Thymus (tissue), 11 donors: ENCODE results near the gene DHCR7. TPM values are rescaled to one million over a fixed set of nuclear protein-coding genes. Genes with fewer than 3 reads are reported as not detected.

ENCODE experiments used
- DNase-seq, 9 donors: peaks; one replicate each; pipeline ENCODE4 v3.0.0-alpha.2; 2013; ENCODE audit warnings: low spot score in 9 of 9, low read depth in 6 of 9, missing footprints in 1 of 9
- H3K27ac ChIP-seq, 2 donors: one replicate each; pipeline ENCODE4 v1.5.1; 2013; ENCODE audit warnings: control low read depth in 1 of 2, low read depth in 1 of 2, low read length in 1 of 2, mild to moderate bottlenecking in 1 of 2, moderate library complexity in 1 of 2
- H3K27me3 ChIP-seq, 2 donors: one replicate each; pipeline ENCODE4 v1.5.1; 2013; ENCODE audit warnings: low read length in 1 of 2; ENCODE audit not compliant: control insufficient read depth in 2 of 2, insufficient read depth in 1 of 2
- H3K36me3 ChIP-seq, 2 donors: one replicate each; pipeline ENCODE4 v1.5.1; 2013; ENCODE audit warnings: low read length in 1 of 2, mild to moderate bottlenecking in 1 of 2, moderate library complexity in 1 of 2; ENCODE audit not compliant: control insufficient read depth in 2 of 2, insufficient read depth in 2 of 2
- H3K4me1 ChIP-seq, 2 donors: one replicate each; pipeline ENCODE4 v1.5.1; 2013; ENCODE audit warnings: low read length in 2 of 2; ENCODE audit not compliant: control insufficient read depth in 2 of 2, insufficient read depth in 2 of 2
- H3K4me3 ChIP-seq, 2 donors: one replicate each; pipeline ENCODE4 v1.5.1; 2013; ENCODE audit warnings: low read length in 2 of 2, control low read depth in 1 of 2, mild to moderate bottlenecking in 1 of 2
- H3K9me3 ChIP-seq, 2 donors: one replicate each; pipeline ENCODE4 v1.5.1; 2013; ENCODE audit warnings: low read length in 1 of 2, mild to moderate bottlenecking in 1 of 2; ENCODE audit not compliant: control insufficient read depth in 2 of 2, insufficient read depth in 1 of 2
- WGBS: extraction: QIAGEN DNeasy Blood & Tissue Kit; methylation state at CpG from one replicate; pipeline ENCODE4 v1.1.7; 2013; 5-methylcytosine and 5-hydroxymethylcytosine counted together
- polyA plus RNA-seq: library from polyadenylated mRNA; stranded (reverse); fragments of 200-250 nt; gene quantifications from one replicate; pipeline ENCODE4 v1.2.3, GENCODE V29; 2013
- total RNA-seq: library from RNA; stranded (reverse); fragments of 120-200 nt; gene quantifications from one replicate; pipeline ENCODE4 v1.2.4, GENCODE V29; 2013
- donor health status: healthy.

DHCR7 gene
- total and polyA plus RNA-seq, 2 donors: 4.1 to 4.5 TPM

DNA sequence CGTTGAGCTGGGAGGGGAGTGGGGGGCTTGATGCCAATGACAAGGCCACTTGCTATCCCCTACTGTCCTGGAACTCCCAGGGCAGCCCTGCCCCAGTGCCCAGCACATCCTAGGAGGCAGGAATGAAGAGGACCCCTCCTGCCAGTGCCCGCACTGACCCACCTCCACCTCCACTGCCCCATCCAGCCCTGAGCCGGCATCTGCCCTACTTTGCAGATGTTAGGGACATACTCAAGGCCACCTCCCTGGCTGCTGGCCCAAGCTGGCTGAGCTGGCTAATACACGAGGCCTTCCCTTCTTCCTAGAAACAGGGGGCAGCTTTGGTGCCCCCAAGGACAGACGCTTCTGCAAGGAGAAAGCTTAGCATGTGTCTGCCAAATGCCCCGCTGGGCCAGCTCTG lies 10.8 kb downstream of the DHCR7 start:
- 96% methylated on average over 6 of the region's 6 CpGs for WGBS
- H3K9me3 ChIP-seq: no peaks in the 10 kb centered on the region
- H3K36me3 ChIP-seq: peaks cover 3 to 13% of the 10 kb centered on the region in 2 donors
- no peaks in the 10 kb centered on the region for H3K4me1 ChIP-seq
- no peak for DNase-seq
- no peak overlapping the region for H3K4me3 ChIP-seq
- no peak overlapping the region for H3K27ac ChIP-seq
- no peaks in the 10 kb centered on the region for H3K27me3 ChIP-seq

DNA sequence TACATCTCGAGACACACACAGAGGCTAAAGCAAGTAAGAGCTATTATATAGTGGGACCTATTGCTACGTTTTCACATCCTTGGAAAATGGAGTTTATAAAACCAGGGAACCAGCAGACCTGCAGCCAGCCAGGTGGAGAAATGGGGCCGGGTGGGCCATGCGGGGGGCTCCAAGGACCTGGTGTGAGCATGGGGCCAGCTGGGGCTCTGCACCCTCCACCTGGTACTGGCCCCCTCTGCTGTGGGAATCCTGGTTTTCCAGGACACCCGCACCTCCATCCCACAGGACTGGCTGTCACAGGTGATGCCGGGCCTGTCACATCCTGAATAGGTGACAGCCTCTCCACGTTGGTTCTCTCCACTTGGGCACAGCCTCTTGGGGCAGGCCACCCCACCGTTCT lies 11.3 kb downstream of the DHCR7 start:
- 97% methylated on average over 8 of the region's 8 CpGs for WGBS

DNA sequence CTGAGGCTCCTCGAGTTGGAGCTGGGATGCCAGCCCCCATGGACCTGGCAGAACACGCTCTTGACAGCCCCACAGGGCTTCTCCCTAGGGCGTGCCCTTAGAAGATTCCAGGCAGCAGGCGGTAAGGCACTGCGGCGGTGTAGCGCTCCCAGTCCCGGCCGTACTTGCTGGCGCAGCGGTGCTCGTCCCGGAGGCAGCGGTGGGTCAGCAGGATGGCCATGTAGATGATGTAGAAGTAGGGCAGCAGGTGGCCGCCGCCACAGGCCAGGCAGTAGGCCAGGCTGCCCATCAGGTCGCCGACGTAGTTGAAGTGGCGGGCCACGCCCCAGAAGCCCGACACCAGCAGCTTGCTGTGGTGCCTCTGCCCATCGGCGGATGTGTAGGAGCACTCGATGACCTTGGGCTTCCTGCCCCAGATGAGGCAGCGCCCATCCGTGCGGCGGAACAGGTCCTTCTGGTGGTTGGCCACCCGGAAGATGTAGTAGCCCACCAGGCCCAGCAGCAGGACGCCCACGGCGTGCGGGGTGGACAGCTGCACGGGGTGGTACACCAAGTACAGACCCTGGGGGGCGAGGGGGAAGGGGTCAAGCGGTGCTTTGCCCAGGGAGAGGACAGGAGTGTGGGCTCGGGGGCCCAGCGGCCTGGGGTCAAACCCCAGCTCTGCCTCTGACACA lies 12.8 kb downstream of the DHCR7 start:
- H3K4me1 ChIP-seq: no peaks in the 10 kb centered on the region
- no peak overlapping the region for H3K4me3 ChIP-seq
- WGBS: 98% methylated on average over 39 of the region's 39 CpGs
- H3K9me3 ChIP-seq: no peaks in the 10 kb centered on the region
- no peak for DNase-seq
- no peaks in the 10 kb centered on the region for H3K27me3 ChIP-seq
- H3K27ac ChIP-seq: no peak overlapping the region
- peaks cover 0 to 13% of the 10 kb centered on the region in 2 donors for H3K36me3 ChIP-seq

More for the DNA sequence above, 11.3 kb downstream of the DHCR7 start:
- Histone ChIP-seq H3K4me3 (no peak overlapping the region), H3K36me3 (peaks cover 3 to 13% of the 10 kb centered on the region in 2 donors), H3K4me1 (no peaks in the 10 kb centered on the region), H3K9me3 (no peaks in the 10 kb centered on the region), H3K27ac (no peak overlapping the region), H3K27me3 (no peaks in the 10 kb centered on the region)
- DNase-seq: no peak

DNA sequence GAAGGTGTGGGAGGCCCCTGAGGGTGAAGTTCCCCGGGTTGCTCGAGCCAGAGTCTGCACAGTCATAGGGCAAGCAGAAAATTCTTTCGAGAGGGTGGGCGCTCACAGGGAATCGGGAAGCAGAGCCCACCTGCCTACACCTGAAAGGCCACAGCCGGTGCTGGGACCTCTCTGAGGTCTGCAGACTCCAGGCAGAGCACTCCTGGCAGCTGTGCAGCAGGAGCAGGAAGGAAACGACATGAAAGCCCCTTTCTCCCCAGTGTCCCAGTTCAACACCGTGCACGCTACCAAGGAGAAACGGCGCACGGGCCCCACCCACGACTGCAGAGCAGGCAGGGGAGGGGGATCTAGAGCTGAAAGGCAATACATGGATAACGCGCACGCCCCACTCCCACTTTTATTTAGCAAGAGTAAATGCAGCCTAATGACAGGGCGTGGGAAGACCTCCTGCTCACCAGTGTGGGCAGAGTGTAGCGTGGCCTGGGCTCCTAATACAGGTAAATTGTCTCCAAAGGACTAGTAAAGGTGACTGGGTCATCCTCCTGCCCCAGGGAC lies 13.5 kb downstream of the DHCR7 start:
- Histone ChIP-seq H3K9me3 (no peaks in the 10 kb centered on the region), H3K36me3 (peaks cover 0 to 13% of the 10 kb centered on the region in 2 donors), H3K27ac (no peak overlapping the region), H3K4me3 (no peak overlapping the region), H3K27me3 (no peaks in the 10 kb centered on the region), H3K4me1 (no peaks in the 10 kb centered on the region)
- DNase-seq: no peak
- 73% methylated on average over 18 of the region's 18 CpGs for WGBS

DNA sequence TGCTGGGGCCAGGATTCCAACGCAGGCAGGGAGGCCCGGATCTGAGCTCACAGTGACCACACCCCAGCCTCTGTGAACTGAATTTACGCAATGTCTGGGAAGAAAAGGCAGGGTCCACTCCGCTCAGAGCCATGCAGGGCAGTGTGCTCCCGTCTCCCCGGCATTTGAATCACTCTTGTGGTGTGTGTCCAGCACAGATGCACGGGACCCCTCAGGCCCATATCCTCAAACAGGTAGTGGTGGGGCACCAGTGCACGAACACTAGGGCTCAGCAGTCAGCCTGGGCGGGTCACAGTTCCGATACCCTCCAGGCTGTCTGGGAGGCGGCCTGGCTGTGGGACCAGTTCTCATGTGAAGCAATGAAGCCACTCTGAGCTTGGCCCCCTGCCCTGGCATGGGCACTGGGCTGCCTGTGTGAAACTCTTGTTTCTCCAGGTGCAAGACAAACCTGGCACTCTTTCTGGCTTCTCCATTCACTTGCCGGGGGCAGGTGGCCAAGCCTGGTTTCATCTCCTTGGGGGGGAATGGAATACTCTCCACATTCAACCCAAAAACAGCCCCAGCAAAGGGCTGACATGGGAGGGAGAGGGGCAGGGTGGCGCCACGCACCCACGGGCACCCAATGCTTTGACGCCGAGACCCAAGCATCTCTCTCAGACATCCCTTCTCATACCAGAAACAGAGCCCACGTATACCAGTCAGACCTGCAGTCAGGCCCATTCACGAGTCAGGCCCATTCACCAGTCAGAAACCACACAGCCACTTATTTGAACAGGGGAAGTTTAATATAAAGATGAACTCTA lies 14.3 kb downstream of the DHCR7 start:
- peaks cover 0 to 13% of the 10 kb centered on the region in 2 donors for H3K36me3 ChIP-seq
- H3K27me3 ChIP-seq: no peaks in the 10 kb centered on the region
- no peak for DNase-seq
- no peak overlapping the region for H3K4me3 ChIP-seq
- H3K27ac ChIP-seq: no peak overlapping the region
- 97% methylated on average over 19 of the region's 19 CpGs for WGBS
- H3K4me1 ChIP-seq: no peaks in the 10 kb centered on the region
- H3K9me3 ChIP-seq: no peaks in the 10 kb centered on the region

DNA sequence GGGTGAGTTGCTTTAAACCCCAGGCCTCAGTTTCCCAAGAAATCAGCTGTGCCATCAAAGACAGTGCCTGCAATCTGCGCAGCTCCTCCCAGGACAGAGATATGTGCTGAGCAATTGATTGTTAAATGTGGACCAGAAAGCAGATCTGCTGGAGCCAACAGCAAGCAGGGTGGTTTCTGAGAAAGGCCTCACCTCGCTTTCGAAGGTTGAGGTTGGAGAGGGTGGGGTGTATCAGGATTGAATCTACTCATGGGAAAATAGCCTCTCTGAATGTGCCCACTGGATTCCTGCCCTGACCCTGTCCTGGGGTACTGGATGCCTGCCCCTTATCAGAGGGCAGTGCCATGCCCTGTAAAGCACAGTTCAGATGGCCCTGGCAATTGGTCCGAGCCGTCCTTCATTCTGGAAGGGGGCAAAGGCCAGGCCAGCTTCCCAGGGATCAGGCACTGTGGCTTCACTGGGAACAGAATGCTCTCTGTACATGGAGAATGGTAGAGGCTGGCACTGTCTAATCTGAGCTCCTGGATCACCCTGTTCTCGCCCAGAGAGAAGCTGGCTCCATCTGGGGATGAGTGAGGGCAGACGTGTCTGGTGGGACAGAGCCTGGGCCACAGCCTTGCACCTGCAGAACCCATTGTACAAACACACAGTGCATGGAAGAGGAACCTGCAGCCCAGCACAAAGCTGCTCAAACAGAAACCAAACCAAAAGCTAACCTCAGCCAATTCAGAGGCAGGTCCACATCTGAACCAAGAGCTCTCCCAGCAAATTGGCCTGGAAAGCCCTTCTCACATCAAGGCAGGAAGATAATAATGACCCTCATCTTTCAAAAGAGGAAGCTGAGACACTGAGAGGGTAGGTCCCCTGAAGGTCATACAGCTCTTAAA lies 15.2 kb downstream of the DHCR7 start:
- 83% methylated on average over 7 of the region's 7 CpGs for WGBS
- no peaks in the 10 kb centered on the region for H3K9me3 ChIP-seq
- peaks cover 0 to 6% of the 10 kb centered on the region in 2 donors for H3K36me3 ChIP-seq
- DNase-seq: no peak
- H3K4me3 ChIP-seq: no peak overlapping the region
- H3K4me1 ChIP-seq: no peaks in the 10 kb centered on the region
- H3K27me3 ChIP-seq: no peaks in the 10 kb centered on the region
- no peak overlapping the region for H3K27ac ChIP-seq

DNA sequence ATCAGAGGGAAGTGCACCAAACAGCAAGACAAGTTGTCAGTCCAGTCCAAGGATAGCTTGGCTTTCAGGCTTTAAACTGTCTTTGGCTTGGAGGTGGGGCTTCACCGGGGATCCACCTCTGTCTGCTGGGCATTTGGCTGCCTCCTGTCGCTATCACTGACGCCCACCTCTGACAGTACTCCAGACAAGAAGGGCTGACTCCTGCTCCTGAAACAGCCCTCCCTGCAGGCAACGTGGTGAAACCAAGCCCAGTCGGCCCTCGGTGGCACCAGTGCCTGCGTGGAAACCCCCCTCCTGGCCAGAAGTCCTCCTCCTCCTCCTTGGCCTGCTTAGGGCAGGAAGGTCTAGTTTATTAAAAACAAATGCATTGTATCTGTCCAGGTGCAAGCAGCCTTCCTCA lies 16.9 kb downstream of the DHCR7 start:
- WGBS: 73% methylated on average over 7 of the region's 7 CpGs
- DNase-seq: no peak
- no peaks in the 10 kb centered on the region for H3K9me3 ChIP-seq

DNA sequence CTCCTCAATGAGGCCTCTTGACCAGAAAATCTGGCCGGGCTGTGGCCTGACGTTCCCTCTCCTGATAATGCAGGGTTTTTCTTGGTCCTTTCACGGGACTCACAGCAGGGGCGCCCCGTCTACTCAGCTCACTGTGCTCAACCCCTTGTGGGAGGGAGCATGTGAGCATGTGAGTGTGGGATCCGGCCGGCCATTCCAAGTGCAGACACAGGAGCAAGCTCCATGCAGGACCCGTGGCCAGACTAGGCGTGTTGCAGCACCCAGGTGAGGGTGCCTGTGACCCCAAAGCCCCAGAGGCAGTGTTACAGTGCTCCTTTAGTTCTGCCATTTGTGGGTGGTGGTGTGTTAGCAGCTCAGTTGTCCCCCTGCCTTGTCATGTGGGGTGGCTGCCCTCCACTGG lies 18.0 kb downstream of the DHCR7 start:
- no peaks in the 10 kb centered on the region for H3K4me1 ChIP-seq
- H3K9me3 ChIP-seq: no peaks in the 10 kb centered on the region
- no peak for DNase-seq
- no peak overlapping the region for H3K4me3 ChIP-seq
- H3K36me3 ChIP-seq: peaks cover 0 to under 1% of the 10 kb centered on the region in 2 donors
- H3K27ac ChIP-seq: no peak overlapping the region
- WGBS: 97% methylated on average over 9 of the region's 9 CpGs
- H3K27me3 ChIP-seq: no peaks in the 10 kb centered on the region

More for the DNA sequence above, 16.9 kb downstream of the DHCR7 start:
- H3K27ac ChIP-seq: no peak overlapping the region
- peaks cover 0 to 6% of the 10 kb centered on the region in 2 donors for H3K36me3 ChIP-seq
- H3K27me3 ChIP-seq: no peaks in the 10 kb centered on the region
- H3K4me1 ChIP-seq: no peaks in the 10 kb centered on the region
- H3K4me3 ChIP-seq: no peak overlapping the region
